ENCODE measurements around the gene STX18. TPM values are rescaled to one million over a fixed set of nuclear protein-coding genes. Genes with fewer than 3 reads are reported as not detected.

STX18 gene
- total RNA-seq, 1 experiment from 2014 or later: 18.5 TPM

GRCh38 chr4:4390515-4391240 is 151.2 kb downstream of the STX18 start:
- POLR2A ChIA-PET: no interaction called here
- no peaks in the 10 kb centered on the region for H4K20me1 ChIP-seq (ENCODE audit: insufficient read depth)
- no peak overlapping the region for H3K4me3 ChIP-seq (replicated peaks in 1 of 2; ENCODE audit: low read depth in 1 of 2, low read length in 2 of 2)
- no TSS peak for BruUV-seq (replicated peaks)
- no peaks in the 10 kb centered on the region for H3K79me2 ChIP-seq (ENCODE audit: insufficient read depth, low read length)
- H3K9me2 ChIP-seq (ENCODE audit: insufficient read depth): no peaks in the 10 kb centered on the region
- CTCF ChIA-PET: no interaction called here
- peaks cover 16% of the 10 kb centered on the region; the same call in 1 of the 2 replicates for H3K27me3 ChIP-seq (ENCODE audit: insufficient read depth, low read length)
- H3K9ac ChIP-seq (ENCODE audit: low read length): no peak overlapping the region
- TF ChIP-seq ATF3 (IDR thresholded peaks at IDR 0.05): no peak
- no peak for TF ChIP-seq JUND (IDR thresholded peaks at IDR 0.05)
- TF ChIP-seq YY1 (IDR thresholded peaks at IDR 0.05; ENCODE audit: extremely low read depth, insufficient replicate concordance, low read depth, low read length): no peak
- no peak for TF ChIP-seq EZH2phosphoT487 (IDR thresholded peaks at IDR 0.05; ENCODE audit: borderline replicate concordance)
- no peak for TF ChIP-seq POLR2AphosphoS5 (IDR thresholded peaks at IDR 0.05; ENCODE audit: low read depth, low read length)
- TF ChIP-seq ELF1 (IDR thresholded peaks at IDR 0.05; ENCODE audit: borderline replicate concordance, low read depth): no peak
- no peaks in the 10 kb centered on the region for H3K9me3 ChIP-seq (ENCODE audit: control insufficient read depth in 1 of 2, insufficient read depth in 1 of 2, low read depth in 1 of 2, low read length in 2 of 2)
- intact Hi-C loops (cut with micrococcal nuclease): no loop called here
- RAD21 ChIA-PET (ENCODE audit: low non-redundant PET in 1 of 2, low total read pairs in 2 of 2, uncharacterized antibody in 2 of 2, unreplicated experiment in 2 of 2): no interaction called here
- H2AFZ ChIP-seq (ENCODE audit: low read depth, low read length, poor library complexity, severe bottlenecking): no peak overlapping the region
- no peaks in the 10 kb centered on the region for H3K36me3 ChIP-seq (ENCODE audit: control insufficient read depth in 1 of 2, insufficient read depth in 2 of 2, low read length in 2 of 2)
- H3K27ac ChIP-seq (ENCODE audit: low read depth, low read length): no peak overlapping the region
- no peaks in the 10 kb centered on the region for H3K4me1 ChIP-seq (ENCODE audit: control insufficient read depth in 1 of 2, insufficient read depth in 2 of 2, low read length in 2 of 2)
- no peak overlapping the region for H3K4me2 ChIP-seq (ENCODE audit: low read length)
- ATAC-seq: no peak
- DNase-seq (ENCODE audit: low read depth, low spot score): no peak

- Histone ChIP-seq H3K4me3 (replicated peaks in 1 of 2; ENCODE audit: low read depth in 1 of 2, low read length in 2 of 2) (no peak overlapping the region), H3K27ac (ENCODE audit: low read depth, low read length) (no peak overlapping the region), H3K4me2 (ENCODE audit: low read length) (no peak overlapping the region), H3K9me3 (ENCODE audit: control insufficient read depth in 1 of 2, insufficient read depth in 1 of 2, low read depth in 1 of 2, low read length in 2 of 2) (no peaks in the 10 kb centered on the region), H3K27me3 (ENCODE audit: insufficient read depth, low read length) (peaks cover 9% of the 10 kb centered on the region; the same call in 1 of the 2 replicates), H2AFZ (ENCODE audit: low read depth, low read length, poor library complexity, severe bottlenecking) (no peak overlapping the region), H4K20me1 (ENCODE audit: insufficient read depth) (no peaks in the 10 kb centered on the region), H3K9ac (ENCODE audit: low read length) (no peak overlapping the region), H3K36me3 (ENCODE audit: control insufficient read depth in 1 of 2, insufficient read depth in 2 of 2, low read length in 2 of 2) (no peaks in the 10 kb centered on the region), H3K9me2 (ENCODE audit: insufficient read depth) (no peaks in the 10 kb centered on the region), H3K79me2 (ENCODE audit: insufficient read depth, low read length) (no peaks in the 10 kb centered on the region), H3K4me1 (ENCODE audit: control insufficient read depth in 1 of 2, insufficient read depth in 2 of 2, low read length in 2 of 2) (no peaks in the 10 kb centered on the region)
- POLR2A ChIA-PET: no interaction called here
- no TSS peak for BruUV-seq (replicated peaks)
- RAD21 ChIA-PET (ENCODE audit: low non-redundant PET in 1 of 2, low total read pairs in 2 of 2, uncharacterized antibody in 2 of 2, unreplicated experiment in 2 of 2): no interaction called here
- intact Hi-C loops (cut with micrococcal nuclease): no loop called here
- ATAC-seq: no peak
- no peak for DNase-seq (ENCODE audit: low read depth, low spot score)
- TF ChIP-seq SRF (IDR thresholded peaks at IDR 0.05; ENCODE audit: low read depth): no peak
- no peak for TF ChIP-seq JUND (IDR thresholded peaks at IDR 0.05)
- no peak for TF ChIP-seq YY1 (IDR thresholded peaks at IDR 0.05; ENCODE audit: extremely low read depth, insufficient replicate concordance, low read depth, low read length)
- TF ChIP-seq EZH2phosphoT487 (IDR thresholded peaks at IDR 0.05; ENCODE audit: borderline replicate concordance): no peak
- TF ChIP-seq ZFX (IDR thresholded peaks at IDR 0.05): no peak
- TF ChIP-seq CTCF (IDR thresholded peaks at IDR 0.05 in 2 of 3, conservative IDR thresholded peaks at IDR 0.05 in 1 of 3; ENCODE audit: borderline replicate concordance in 1 of 3, insufficient read depth in 1 of 3, low read depth in 2 of 3, low read length in 2 of 3): no peak
- TF ChIP-seq SIN3A (IDR thresholded peaks at IDR 0.05; ENCODE audit: low read depth): no peak
- CTCF ChIA-PET: no interaction called here
These were observed 151.8 kb downstream of the STX18 start for GRCh38 chr4:4390046-4390445.
